Stimulated activated CD4-positive, alpha-beta T cell treated with anti-CD3 and anti-CD28 coated beads, Interleukin-4, amount 100 ng/mL, for 4 hours (primary cell): Measurements from ENCODE around the gene AVP.
A peak's percentile ranks its signal among the peaks of the same experiment; 100 is the strongest.

Experiments used
- DNase-seq, 2 experiments: peaks; one replicate each; pipeline ENCODE4 v3.0.0-alpha.2; 2020

The AVP gene

DNA sequence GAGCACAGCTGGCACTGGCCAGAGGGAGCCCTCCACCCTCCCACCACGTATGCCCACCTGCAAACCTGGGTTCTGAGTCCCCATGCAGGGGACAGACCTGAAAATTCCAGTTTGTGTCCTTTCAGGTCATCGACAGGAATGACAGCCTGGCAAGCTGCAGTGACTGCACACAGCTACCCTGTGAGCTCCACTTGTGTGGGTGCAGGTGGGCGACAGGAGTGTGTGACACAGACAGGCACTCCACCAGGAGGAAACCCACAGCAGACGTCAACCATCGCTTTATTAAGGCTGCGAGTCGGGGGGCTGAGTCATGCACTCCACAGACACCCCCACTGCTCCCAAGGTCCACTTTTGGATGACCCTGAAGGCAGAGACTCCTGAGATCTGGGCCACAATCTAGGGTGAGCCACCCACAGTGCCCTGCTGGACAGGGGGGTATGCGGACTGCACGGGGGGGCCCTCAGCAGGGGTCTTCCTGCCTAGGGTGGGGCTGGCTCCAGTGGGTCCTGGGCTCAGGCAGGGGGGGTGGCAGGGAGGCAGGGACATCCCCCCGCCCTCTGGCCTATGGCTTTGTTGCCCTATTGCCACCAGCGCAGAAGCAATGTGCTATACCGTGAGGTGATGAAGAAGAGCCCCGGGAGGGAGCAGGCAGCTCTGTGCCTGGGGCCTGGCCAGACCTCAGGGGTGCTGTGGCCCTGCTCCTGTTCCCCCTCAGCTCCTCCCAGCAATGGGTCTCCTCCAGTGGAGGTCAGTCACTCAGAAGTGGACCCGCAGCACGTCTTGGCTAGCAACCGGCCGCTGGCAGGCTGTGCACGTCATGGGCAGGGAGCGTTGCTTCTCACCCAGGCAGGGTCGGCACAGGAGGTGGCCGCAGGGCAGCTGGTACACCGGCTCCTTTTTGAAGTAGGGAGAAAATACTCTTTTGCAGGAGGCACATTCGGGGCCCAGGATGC is 25.1 kb upstream of the AVP start:
- DNase-seq = peak in 1 of 2 experiments; percentile 26

DNA sequence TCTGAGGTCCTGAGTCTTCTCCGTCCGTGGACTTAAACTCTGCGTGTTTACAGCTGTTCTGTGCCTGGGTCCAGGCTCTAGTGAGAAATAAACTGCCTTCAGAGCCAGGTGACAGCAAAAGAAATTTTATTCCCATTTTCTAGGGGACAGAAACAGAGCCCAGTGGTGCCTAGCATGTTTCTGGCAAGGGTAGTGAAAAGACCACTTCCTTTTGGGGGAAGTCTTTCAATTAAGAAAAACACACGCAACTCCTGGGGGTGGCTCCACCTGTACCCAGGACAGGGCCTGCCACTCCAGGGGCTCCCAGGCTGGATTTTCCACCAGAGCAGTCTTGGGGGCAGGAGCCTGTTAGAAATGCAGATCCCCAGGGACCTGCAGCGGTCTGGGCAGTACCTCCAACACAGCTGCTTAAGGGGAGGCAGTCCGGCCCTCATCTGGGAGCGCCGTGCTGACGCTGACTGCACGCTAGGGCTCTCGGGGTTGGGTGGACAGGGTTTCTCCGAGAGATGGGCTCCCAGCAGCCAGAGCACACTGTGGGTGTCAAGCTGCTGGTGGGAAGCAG is 23.0 kb upstream of the AVP start:
- no peak for DNase-seq

DNA sequence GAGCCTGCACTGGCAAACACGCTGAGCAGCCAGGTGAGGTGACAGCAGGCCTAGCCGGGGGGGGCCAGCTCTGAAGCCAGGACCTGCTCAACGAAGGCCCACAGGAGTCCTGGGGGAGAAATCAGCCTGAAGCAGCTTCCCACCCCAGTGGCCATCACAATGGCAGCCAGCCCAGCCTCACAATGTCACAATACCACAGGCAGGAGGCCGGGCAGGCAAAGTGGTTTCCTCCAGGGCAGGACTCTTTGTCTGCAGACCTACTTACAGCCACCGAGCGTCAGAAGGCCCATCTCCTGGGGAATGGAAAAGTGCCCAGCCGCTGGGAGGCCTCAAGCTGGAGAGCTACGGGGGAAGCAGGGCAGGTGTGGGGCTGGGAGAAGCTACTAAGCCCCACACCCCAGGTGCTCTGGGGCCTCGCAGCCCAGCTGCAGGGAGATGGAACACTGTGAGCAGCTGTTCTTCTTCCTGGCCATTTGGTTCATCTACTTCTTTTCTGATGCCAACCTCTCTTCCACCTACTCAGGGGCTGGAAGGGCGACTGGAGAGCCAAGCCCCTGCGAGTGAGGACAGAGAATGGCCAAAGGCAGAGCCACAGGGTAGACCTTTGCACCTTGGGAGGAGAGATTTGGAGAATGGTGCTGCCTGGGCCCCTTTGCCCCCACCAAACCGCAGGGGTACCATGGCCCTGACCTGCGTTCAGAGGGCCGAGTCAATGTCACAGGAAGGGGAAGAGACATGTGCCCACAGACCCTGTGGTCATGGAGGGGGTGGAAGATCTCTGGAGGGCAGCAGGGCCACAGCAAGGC is 22.3 kb upstream of the AVP start:
- no peak for DNase-seq

DNA sequence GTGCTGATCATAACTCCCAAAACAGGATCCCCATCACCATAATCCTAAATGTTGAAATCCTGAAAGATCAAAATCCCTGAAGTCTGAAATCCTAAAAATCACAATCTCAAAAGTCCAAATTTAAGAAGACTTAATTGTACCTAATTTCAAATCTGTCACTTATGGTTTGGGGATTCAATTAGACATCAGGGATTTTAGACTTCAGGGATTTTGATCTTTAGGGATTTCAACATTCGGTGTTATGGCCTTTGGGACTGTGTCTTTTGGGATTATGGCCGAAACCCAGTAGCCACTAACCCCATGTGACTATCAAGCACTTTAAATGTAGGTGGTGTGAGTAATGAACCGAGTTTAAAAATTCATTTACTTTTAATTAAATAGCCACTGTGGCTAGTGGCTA is 21.7 kb upstream of the AVP start:
- DNase-seq = no peak

DNA sequence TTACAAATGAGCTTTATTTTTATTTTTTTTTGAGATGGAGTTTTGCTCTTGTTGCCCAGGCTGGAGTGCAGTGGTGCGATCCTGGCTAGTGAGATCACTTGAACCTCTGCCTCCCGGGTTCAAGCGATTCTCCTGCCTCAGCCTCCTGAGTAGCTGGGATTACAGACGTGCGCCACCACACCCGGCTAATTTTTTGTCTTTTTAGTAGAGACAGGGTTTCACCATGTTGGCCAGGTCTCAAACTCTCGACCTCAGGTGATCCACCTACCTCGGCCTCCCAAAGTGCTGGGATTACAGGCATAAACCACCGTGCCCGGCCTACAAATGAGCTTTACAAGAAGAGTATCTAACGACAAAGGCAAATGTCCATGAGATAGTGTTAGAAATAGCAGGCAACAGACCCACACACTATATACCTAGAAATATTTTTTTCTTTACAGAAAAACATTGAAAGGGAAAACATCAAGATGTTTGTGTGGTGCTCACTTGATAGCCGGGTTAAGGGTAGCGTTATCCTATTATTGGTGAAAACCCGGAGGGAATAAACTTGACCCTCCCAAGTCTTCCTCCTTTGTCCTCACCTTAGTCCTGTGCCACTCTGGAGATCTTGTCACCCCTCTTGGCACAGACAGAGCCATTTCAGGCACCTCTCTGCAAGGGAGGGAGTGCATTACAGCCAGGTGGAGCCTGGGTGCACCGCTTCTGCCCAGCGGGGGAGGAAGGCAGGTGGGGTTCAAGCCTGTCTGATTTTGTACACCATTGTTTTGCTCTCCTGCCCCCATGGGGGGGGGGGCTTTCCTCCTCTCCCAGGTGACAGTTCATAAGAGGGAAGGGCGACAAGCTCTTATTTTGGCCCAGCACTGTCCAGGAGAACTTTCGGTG is 21.0 kb upstream of the AVP start:
- DNase-seq = no peak

DNA sequence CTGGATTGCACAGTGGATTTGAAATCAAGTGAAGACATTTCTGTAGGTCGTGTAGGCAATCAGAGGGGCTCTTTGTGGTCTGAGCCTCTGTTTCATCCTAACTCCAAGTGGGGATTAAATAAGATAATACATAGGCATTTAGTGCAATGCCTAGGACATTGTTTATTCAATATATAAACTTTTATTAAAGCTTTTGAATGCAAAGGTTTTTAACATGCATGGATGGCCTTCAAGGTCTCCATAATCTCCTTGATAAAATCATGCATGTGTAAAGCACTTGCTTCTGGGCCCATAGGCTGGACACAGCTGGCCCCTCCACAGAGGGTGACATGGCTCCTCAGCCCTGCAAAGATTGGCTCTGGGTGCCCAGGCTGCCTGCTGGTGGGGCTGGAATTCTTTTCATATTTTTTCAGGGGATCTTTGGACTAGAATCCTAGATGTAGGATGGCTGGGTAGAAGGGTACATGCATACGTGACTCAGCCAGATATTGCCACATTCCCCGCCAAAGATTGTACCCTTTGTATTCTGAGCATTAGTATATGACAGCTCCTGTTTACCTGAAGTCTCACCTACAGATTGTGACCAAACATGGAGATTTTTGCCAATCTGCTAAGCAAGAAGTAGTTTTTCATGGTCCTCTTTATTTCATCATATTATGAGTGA is 19.0 kb upstream of the AVP start:
- DNase-seq = no peak

DNA sequence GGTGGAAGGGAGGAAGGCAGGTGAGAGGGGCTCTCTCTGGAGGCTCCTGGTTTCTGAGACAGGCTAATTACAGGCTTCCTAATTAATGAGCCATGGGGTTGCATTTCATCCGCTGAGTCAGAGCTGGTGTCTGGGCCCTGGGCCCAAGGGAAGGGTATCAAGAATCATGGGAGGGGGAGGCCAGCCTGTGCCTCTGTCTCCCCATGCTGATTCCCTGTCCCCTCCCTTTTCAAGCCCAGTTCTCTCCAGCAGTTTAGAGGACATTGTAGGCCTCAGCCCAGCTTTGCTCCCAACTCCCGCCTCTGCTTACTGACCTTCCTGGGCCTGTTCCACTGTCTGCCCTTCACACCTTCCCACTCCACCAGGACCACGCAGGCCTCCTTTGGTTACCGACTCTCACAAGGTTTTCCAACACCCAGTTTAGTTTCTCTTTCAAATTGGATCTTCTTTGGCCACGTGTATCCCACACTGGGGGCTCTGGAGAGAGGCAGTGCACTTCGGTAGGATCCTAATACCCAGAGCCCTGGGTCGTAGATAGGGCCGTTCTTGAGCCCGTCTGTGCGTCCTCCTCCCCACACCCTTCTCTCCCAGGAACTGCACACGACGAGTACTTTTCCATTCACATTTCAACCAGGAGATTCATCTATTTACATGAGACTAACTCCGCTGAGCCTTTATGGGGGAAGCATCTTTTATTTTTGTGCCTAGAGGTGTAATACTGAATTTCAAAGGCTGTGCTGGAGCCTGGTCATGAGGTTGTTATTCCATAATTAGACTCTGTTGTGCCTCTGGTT is 18.2 kb upstream of the AVP start:
- no peak for DNase-seq

DNA sequence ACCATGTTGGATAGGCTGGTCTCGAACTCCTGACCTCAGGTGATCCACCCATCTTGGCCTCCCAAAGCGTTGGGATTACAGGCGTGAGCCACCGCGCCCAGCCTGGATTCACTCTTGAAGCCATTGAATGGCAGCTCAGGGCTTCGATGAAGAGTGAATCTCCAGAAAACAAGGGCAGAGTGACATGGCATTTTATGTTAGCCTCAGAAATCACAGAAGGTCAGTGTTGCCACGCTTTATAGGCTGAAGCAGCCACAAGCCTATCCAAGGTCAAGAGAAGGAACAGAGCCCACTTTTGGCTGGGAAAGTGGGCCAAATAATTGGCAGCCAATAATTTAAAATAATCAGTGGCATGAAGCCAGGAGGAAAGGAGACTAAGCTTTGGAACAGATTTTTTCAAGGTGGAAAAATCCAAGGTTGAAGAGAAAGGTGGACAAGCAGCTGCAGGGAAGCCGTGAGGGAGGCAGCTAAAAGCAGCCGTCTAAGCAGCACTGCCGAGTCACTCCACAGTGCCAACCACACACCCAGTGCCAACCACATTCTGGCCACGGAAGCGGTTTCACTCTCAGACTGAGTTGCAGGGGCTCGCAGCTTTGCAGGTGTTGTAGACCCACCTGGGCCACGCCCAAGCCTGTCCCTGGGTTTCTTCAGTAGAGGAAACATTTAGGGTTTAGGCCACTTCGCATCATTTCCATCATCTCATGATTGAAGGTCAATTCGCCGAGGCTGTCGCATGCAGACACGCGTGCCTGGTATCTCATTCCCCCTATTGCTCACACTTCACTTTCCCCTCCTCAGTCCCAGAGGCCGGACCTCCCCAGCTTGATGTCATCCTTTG is 17.4 kb upstream of the AVP start:
- DNase-seq = peak; percentile 27 to 47

DNA sequence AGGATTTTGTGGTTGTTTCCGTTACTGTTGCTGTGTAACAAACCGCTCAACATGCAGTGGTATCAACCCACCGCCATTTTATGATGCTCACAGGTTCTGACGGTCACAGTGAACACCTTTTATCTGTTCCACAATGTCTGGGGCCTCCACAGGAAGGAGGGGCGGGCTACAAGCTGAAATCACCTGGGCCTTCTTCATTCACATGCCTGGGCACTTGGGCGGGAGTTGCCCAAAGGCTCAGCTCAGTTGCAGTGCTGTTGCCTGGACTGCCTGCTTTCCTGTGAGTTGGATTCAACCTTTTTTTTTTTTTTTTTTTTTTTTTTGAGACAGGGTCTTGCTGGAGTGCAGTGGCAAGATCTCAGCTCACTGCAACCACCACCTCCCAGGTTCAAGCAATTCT is 16.7 kb upstream of the AVP start:
- DNase-seq = no peak

DNA sequence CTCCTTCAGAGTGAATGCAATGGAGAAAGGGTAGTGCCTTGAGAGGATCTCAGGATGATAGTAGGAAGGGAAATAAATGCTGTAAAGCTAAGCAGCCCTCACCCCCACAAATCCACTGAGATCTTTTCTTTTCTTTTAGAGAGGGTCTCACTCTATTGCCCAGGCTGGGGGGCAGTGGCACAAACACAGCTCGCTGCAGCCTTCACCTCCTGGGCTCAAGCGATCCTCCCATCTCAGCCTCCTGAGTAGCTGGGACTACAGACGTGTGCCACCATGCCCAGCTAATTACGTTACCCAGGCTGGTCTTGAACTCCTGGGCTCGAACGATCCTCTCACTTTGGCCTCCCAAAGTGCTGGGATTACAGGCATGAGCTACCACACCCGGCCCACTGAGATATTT is 16.0 kb upstream of the AVP start:
- no peak for DNase-seq

DNA sequence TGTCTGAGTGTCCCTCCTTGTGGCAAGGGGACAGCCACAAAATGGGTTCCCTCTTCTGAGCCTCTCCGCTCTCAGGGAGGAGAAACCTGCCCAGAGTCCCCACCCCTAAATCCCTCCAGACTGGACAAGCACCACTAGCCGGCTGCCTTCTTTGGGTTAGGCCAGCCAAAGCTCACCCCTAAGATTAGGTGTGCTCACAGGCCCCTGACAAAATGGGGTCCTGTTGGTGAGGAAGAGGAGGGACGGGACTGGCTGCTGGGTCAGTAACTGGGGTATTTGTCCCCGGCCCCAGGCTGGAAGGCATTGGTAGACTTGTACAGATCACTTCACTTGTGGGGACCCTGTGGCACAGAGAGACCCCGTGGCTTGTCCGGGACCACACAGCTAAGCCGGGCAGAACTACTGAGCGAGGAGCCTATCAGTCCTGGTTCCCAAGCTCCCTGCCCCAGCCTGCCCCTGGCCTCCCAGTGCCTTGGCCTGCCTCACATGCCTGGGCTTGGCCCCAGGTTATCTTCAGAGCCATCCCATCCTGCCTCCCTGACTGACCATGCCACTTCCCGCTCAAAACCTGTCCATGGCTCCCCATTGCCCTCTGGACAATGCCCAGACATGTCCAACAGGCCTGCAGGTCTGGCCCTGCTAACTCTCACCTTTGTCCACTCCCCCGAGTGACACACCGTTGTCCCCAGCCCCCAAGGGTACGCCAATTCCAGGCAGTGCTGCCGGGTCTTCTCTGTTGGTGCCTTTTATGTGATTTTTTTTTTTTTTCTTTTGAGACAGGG is 10.5 kb upstream of the AVP start:
- no peak for DNase-seq

DNA sequence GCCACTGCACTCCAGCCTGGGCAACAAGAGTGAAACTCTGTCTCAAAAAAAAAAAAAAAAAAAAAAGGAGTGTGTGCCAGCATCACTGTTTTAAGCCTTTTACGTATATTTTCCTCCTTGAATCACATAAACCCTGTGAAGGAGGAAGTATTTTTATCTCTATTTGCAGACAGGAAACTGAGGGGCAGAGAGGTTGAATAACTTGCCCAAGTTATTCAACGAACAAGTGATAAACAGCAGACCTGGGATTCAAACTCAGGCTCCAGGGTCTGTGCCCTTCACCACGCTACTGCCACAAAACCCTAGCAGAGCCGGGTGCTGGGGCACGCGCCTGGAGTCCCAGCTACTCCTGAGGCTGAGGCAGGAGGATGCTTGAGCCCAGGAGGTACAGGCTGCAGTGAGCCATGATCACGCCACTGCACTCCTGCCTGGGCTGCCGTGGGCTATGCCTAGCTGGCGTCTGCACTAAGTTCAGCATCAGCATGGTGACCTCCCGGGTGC is 9.4 kb upstream of the AVP start:
- DNase-seq = peak in 1 of 2 experiments; percentile 15

DNA sequence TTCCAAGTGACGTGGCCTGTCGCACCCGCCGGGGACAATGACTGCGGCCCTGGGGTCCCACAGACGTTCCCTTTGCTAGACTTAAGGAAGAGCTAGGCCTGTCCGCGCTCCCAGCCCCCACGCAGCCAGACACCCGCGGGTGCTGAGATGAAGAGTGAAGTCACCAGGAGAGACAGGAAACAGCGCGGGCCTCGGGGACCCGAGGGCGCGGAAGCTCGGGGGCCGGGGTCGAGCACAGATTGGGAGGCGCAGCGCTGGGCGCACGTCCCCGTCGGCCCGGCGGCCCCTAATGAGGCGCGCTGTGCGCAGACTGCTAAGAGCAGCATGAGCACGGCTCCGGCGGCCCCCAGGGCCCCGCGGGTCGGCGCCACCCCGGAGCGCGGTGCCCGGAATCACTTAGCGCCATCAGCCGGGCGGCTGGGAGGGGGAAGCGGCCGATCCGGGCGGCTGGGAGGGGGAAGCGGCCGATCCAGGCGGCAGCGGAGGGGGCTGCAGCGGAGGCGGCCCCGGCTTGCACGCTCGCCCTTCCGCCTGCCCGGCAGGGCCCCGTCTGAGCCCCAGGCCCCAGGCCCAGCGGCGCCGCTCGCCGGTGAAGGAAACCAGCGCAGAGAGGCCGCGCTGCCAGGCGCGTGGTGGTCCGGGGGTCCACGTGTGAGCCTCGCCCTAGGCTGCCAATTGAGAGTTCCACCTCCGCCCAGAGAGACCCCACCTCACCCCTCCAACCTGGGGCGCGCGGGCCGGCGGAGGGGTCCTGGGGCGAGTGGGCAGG is 8.3 kb upstream of the AVP start:
- DNase-seq = peak; percentile 50

DNA sequence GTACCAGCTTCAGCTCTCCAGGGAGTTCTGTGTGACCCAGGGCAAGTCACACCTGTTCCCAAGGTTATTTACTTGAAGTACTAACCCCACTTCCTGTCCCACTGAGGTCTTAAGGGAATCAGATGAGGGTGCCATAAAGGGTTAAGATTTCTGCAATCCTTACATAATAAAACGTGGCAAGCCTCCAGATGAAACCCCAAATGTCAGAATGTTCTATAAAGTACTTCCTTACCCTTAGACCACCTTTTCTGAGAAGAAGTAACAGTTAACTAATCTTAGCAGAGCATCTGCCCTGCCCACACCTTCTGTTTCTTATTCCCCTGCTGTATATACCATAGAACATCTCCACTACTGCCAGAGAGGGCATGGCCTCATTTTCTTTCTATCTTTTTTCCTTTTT is 6.0 kb upstream of the AVP start:
- no peak for DNase-seq

DNA sequence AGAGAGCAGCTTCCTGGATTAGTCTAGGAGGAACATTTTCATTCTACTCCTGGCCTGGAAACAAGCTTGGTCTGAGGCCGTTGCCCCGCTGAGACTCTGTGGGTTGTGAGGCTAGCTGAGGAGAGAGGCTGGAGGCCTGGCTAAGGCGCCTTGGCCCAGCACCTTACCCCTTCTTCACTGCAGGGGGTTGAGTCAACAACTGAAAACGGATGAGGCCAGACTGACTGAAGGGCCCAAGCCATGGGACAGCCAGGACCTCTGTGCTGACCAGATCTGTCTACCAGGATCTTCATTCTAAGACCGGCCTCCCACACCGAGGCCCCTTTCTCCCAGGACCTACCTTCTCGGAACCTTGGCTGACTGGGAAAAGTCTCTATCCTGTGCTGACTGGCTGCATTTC is 3.5 kb upstream of the AVP start:
- no peak for DNase-seq

DNA sequence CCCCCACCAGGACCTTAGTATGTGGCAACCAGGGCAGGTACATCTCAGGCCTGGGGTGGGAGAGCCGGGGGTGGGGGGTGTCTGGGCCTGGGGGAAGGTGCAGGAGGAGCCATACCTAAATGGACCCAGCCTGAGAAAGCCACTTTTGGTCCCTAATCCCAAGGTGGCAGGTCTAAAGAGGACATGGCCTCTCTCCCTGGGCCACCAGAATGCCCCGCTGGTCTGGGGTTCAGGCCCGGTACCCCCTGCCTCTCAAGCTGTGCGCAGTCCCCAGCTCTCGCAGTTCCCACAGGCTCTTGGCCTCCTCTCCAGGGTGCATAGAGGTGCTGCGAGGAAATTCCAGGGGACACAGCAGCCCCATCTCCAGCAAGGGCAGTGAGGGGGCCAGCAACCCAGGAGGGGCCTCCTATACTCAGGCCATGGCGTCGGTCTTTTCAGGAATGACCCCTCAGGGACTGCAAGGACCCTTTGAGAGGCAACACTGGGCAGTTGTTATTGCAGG is 1.1 kb upstream of the AVP start:
- no peak for DNase-seq

DNA sequence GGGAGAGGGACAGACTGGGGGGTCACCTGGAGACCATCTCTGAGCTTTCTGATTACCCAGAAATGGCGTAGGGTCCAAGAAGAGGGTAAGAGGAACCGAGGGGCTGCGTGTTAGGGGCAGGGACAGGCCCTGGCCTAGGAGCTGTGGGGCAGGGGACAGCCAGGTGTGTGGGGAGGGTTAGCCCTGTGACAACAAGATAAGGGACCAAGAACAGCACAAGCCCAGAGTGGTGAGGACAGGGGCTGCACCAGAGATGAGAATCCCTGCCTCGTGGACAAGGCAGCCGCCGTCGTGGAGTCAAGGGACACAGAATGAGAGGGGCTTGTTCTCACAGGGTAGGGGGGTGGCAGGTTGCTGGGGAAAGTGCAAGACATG is 449 bp upstream of the AVP start:
- no peak for DNase-seq
